Eye (tissue), 1 donor: ENCODE measurements around the gene MRPS34.

ENCODE experiments used
- DNase-seq: peaks from one replicate; pipeline ENCODE4 v3.0.0-alpha.2; 2015

MRPS34 gene

GRCh38 chr16:1781254-1781653, 8.3 kb upstream of the MRPS34 start:
- DNase-seq: no peak

GRCh38 chr16:1780677-1781072, 7.7 kb upstream of the MRPS34 start:
- no peak for DNase-seq

- DNase-seq: no peak
Measured at GRCh38 chr16:1779741-1780676, 7.1 kb upstream of the MRPS34 start.

- DNase-seq: no peak
Measured at GRCh38 chr16:1779234-1779701, 6.3 kb upstream of the MRPS34 start.

DNA sequence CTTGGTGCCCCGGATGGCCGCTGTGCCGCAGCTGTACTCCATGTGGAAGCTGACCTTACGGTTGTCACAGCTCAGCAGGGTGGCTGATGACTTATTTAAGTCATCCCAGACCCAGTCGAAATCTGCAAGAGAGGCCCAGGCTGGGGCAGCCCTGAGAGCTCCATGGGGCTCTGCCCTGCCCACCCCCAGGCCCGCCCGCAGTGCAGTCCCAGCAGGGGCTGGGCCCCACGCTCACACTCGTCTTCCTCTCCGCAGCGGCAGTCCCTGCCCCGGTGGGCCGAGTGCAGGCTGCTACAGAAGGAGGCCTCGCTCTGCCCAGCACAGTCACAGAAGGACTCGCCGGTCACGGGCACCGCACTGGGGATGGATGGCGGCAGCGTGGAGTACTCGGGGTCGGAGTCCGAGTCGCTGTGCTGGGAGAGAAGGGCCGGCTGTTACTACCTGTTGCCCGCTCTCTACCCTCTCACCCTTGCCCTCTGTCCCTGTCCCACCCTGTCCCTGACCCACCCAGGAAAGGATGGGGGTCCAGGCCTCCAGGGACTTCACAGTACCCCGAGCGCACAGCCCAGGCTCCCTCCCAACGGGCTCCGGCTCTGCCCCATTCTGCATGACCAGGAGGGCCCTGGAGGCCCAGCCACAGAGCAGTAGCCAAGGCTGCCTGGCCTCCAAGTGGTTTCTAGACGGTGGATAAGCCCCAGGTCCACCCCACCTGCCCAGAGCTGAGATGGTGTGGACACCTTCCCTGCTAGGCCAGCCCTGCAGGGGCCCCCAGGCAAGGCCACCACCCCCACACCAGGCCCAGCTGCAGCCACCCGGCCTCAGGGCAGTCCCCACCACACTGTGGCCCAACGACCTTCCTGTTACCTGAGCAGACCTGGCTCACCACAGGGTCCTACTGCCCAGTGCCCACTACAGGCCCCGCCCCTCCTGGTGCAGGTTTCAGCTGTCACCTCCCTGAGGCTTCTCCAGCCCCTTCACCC, 5.6 kb upstream of the MRPS34 start:
- no peak for DNase-seq

DNA sequence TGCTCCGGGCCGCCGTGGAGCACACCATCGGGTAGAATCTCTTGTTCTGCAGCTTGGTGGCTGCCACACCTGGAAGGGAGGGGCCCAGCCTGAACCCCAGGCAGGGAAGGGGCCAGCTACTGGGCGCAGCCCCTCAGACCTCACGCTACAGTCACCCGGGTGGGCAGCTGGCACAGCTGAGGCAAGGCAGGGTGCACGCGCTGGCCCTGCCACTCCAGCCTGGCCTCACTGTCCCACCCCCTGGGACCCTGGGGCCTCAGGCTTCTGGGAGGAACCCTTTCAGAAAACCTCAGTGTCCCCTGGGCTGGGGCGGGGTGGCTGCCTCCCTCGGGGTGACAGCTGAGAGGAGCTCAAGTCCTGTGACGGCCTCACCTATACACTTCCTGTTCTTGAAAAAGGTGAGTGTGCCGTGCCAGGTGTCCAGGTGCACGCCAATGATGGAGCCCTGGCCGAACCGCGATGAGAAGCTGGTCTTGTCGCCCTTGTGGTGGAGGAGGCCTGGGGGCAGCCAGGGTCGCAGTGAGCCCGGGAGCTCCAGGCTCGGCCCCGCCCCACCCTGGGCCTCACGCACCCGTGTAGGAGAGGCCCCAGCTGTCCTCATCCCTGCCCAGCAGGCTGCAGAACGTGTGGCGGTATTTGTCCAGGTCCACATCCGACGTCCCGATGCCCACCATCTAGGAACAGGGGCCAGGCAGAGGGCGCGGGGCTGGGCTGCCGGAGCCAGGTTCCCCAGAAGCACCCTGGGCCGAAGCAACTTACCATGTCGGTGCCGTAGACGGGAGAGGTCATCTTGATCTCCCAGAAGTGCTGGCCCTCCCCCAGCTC, 4.7 kb upstream of the MRPS34 start:
- DNase-seq: no peak

GRCh38 chr16:1776991-1777374, 4.0 kb upstream of the MRPS34 start:
- DNase-seq: no peak

GRCh38 chr16:1776672-1776955, 3.7 kb upstream of the MRPS34 start:
- no peak for DNase-seq

DNA sequence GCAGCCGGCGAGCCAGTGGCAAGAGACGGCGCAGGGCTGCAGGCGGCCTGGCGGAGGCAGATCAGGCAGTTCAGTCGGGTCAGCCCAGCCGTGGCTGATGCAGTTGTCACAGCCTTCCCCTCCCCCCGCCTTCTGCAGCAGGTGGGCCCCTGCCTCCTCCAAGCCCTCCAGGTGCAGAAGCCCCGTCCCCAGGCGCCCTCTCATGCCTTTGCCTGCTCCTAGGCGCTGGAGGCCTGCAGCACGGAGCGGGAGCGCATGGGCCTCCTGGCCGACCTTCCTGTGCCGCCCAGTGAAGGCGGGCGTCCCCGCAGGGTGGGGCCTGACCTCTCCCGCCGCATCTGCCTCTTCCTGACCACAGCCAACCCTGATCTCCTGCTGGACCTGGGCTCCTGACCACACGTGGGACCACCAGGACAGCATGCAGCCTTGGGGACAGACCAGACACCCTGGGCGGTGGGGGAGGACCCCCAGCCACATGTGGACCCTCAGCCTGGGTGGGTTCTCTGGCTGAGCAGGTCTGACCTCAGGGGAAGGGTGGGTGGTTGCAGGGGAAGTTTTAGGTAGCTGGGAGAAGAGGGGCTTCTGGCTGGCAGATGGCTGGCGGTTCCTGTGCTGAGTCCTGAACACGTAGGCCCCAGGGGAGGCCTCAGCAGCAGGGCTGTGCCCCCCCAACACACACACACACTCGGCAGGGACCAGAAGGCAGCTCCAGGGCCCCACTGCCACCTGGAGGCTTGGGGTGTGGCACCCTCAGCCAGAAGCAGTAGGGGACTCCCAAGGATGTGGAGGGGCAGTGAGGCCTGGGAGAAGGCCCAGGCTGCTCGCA, 3.1 kb upstream of the MRPS34 start:
- no peak for DNase-seq

- DNase-seq: no peak
Measured at GRCh38 chr16:1775006-1775845, 2.3 kb upstream of the MRPS34 start.

DNA sequence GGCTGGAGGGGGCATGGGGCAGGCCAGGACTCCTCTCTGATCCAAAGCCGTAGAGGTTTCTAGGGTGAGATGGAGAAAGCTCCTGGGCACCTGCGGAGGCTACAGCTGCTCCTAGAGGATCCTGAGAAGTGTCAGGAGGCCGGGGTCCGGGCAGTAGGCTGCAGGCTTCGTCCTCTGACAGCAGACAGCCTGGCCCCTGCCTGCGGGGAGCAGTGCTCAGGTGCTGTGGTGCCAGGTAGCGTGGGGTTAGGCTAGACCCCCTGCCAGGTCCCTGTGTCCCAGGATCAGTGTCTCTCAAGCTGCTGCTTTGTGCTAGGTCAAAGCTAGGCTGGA, 1.5 kb upstream of the MRPS34 start:
- DNase-seq: no peak

DNA sequence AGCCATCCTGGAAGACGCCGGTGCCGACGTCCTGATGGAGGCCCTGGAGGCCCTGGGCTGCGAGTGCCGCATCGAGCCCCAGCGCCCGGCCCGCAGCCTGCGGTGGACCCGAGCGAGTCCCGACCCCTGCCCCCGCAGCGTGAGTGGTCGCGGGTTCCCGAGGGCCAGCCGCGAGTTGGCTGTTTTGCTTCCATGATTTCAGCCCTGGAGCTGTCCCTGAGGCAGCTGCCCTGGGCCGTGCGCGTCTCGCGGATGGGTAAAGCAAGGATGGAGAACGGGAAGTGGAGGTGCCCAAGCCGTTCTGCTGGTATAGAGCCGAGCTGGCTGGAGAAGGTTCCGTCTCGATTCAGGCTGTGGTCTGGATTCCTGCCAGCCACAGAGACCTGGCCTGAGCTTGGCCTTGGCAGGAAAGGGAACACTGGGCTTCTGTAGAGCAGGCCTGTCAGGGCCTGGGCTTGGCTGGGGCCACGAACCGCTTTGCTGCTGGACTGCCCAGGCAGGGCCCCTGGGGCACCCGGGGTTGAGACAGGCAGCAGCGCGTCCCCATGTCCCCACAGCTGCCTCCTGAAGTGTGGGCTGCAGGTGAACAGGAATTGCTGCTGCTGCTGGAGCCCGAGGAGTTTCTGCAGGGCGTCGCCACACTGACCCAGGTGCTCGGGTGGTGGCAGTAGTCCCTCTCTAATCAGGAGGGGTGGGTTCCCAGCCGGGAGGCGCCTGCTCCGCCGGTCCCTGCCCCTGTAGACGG, 941 bp upstream of the MRPS34 start:
- DNase-seq: no peak

DNA sequence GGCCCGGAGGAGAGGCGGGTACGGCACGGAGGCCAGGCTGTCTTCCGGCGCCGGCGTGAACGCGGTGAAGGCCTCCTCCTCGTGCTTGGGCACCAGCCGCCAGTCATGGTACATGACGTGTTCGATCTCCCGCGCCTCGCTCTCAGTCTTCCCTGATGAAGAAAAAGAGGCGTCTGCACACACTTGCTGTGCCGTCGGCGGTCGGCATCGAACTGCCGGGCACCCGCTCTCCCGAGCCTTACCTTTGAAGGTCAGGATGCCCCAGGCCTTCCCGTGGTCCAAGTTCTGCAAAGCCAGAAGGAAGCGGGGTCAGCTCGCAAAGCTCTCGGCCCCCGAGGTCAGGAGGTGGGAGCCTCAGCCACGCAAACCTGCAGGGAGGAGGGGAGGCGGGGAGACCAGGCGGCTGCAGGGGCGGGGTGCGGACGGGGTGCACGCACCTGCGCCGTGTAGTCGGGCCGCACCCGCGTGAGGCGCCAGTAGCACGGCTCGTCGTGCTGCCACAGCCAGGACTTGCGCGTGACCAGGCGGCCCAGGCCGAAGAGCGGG, 499 bp downstream of the MRPS34 start, which contains the start of gene EME2:
Gene EME2 (plus strand): TSS at position 449 of the 546 bp plus-strand sequence. CDS start 418 bp downstream, outside the sequence.
- DNase-seq: peak; percentile 46

DNA sequence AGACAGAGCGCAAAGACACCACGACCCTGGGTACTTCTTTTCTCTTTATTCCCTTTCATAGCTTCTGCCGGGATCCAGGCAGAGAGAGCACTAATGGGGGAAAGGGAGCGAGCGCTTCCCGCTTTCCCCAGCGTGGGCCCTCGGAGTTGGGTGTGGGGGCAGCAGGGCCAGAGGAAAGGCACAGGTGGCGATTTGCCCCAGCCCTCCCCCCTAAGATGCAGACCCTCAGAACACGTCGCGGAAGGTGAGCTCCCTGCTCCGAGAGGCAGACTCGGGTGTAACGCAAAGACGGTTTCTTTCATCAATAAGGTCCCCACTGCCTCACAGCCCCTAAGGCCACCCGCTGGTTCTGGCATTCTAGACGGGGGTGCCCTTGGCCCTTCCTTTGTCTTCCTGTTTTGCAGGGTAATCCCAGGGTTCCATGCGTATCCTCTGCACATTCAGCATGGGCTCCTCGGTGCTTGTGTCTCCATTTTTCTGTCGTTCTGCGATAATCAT, 1.0 kb downstream of the MRPS34 start:
- peak; percentile 43 for DNase-seq

DNA sequence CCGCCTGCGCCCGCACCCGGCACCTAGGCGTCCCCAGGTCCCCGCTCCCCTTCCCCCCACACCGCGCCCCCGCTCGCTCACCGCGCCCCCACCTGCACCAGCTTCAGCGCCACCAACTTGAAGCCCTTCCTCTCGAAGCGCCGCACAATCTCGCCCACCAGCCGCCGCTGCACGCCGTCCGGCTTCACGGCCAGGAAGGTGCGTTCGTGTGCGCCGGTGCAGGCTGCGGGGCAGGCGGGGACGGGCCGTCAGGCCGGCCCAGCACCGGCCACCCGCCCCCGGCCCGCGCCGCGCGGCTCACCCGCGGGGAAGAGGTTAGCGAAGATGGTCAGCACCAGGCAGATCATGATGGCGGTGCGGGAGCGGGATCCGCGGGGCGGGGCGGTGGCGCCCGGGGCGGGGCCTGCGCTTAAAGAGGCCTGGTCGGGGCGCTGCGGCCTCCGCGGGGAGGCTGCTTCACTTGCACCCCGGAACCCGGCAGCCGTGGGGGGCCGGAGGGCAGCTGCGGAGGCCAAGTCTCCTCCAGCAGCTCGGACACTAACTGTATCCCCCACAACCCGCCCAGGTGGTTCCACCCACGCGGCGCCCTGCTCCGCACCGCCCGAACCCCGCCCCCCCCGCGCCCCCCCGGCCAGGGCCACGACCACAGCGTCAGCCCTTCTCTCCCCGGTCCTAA, 1.6 kb downstream of the MRPS34 start, which contains the start of gene NME3:
Gene NME3 (minus strand): TSS at position 356 of the 676 bp plus-strand sequence. CDS start 9 bp downstream, at position 347.
- DNase-seq: peak; percentile 82

GRCh38 chr16:1770328-1771187, 2.4 kb downstream of the MRPS34 start:
- peak; percentile 56 for DNase-seq

DNA sequence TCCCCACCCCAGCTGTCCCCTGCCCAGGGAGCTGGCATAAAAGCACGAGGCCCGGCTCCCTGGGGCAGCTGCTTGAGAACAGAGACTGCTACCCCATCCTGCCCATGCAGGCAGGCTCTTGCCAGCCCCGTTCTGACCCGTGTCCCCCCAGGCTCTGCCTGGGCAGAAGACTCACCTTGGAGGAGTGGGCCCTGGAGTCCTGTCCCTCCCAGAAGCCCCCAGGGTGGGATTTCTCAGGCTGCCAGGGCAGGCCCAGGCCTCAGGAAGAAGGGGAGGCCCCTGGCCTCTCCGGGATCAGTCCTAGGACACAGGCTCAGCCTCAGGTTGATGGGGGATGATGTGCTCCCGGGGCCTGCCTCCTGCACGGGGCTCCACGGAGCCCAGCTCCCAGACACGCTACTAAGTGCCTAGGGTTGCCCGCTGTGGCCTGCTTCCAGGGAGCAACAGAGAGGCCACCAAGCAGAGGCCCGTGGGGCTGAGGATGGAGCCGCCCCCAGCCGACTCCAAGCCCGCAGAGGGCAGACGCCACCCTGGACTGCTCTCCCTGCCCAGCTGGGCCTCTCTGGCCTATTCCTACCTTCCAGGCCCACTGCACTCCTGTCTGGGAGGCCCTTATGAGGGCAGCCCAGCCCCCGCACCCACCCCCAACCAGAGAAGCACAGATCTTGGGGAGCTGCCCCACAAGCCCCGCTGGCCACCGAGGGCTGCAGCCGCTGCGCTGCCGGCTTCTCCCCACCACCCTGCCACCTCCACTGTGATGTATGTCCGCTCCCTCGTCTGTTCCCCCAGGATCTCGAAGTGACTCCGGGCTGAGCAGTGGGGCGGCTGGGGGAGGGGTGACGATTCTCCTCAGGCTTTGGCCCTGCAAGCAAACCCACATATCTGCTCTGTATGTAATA, 3.3 kb downstream of the MRPS34 start:
- DNase-seq: no peak
